EH (cell line): Measurements from ENCODE around the gene L3HYPDH.
A peak's percentile ranks its signal among the peaks of the same experiment; 100 is the strongest.

Experiments
- DNase-seq: peaks from one replicate; pipeline ENCODE4 v3.0.0-alpha.2; 2015; ENCODE audit warnings: low read depth

Gene L3HYPDH

GRCh38 chr14:59483819-59484638, at the start of gene L3HYPDH, which contains the start of gene JKAMP:
TSS of gene L3HYPDH (minus strand) at chr14:59484408. CDS start at chr14:59484316, 92 bp downstream.
TSS of gene JKAMP (plus strand) at chr14:59484517. CDS start at chr14:59484590, 73 bp downstream.
- peak; percentile 96 for DNase-seq

GRCh38 chr14:59532419-59532818, 48.2 kb upstream of the L3HYPDH start:
- DNase-seq: no peak

GRCh38 chr14:59530349-59530748, 46.1 kb upstream of the L3HYPDH start:
- no peak for DNase-seq

GRCh38 chr14:59529189-59529588, 45.0 kb upstream of the L3HYPDH start:
- no peak for DNase-seq

- DNase-seq: no peak
Measured at GRCh38 chr14:59520224-59520623, 36.0 kb upstream of the L3HYPDH start.

- DNase-seq: no peak
Measured at GRCh38 chr14:59511916-59512575, 27.8 kb upstream of the L3HYPDH start.

GRCh38 chr14:59510966-59511365, 26.8 kb upstream of the L3HYPDH start:
- DNase-seq: no peak

- DNase-seq: no peak
Measured at GRCh38 chr14:59510001-59510400, 25.8 kb upstream of the L3HYPDH start.

GRCh38 chr14:59509101-59509500, 24.9 kb upstream of the L3HYPDH start:
- DNase-seq: no peak

- DNase-seq: no peak
Measured at GRCh38 chr14:59507752-59508103, 23.5 kb upstream of the L3HYPDH start.

- peak; percentile 61 for DNase-seq
Measured at GRCh38 chr14:59507063-59507751, 23.0 kb upstream of the L3HYPDH start.

- DNase-seq: no peak
Measured at GRCh38 chr14:59503256-59503655, 19.0 kb upstream of the L3HYPDH start.

- DNase-seq: no peak
Measured at GRCh38 chr14:59500732-59501131, 16.5 kb upstream of the L3HYPDH start.

GRCh38 chr14:59492384-59492783, 8.2 kb upstream of the L3HYPDH start:
- no peak for DNase-seq

- no peak for DNase-seq
Measured at GRCh38 chr14:59490756-59491155, 6.5 kb upstream of the L3HYPDH start.

GRCh38 chr14:59484639-59485175, 499 bp upstream of the L3HYPDH start:
- DNase-seq: peak; percentile 51

GRCh38 chr14:59483363-59483762, 845 bp downstream of the L3HYPDH start:
- peak; percentile 70 for DNase-seq

GRCh38 chr14:59482541-59483331, 1.5 kb downstream of the L3HYPDH start:
- DNase-seq: peak; percentile 97

GRCh38 chr14:59481871-59482540, 2.2 kb downstream of the L3HYPDH start:
- DNase-seq: peak; percentile 81

GRCh38 chr14:59481407-59481806, 2.8 kb downstream of the L3HYPDH start:
- no peak for DNase-seq

GRCh38 chr14:59480166-59480565, 4.0 kb downstream of the L3HYPDH start:
- no peak for DNase-seq
